SJCRH30 (cell line): ENCODE results near the gene ERMN. TPM values are rescaled to one million over a fixed set of nuclear protein-coding genes. Genes with fewer than 3 reads are reported as not detected.
A peak's percentile ranks its signal among the peaks of the same experiment; 100 is the strongest.

Experiments used
- DNase-seq, 2 experiments: peaks; one replicate each; pipeline ENCODE4 v3.0.0-alpha.2; 2015 to 2020
- H3K27ac ChIP-seq: fragments of 250-450 bp; sonication (Bioruptor Pico); 2 replicates; pipeline ENCODE4 v1.5.1; 2020; ENCODE audit warnings: mild to moderate bottlenecking, moderate library complexity
- H3K27me3 ChIP-seq: fragments of 250-450 bp; sonication (Bioruptor Pico); 2 replicates; pipeline ENCODE4 v1.5.1; 2020; ENCODE audit warnings: mild to moderate bottlenecking, moderate library complexity
- H3K36me3 ChIP-seq: fragments of 250-450 bp; sonication (Bioruptor Pico); 2 replicates; pipeline ENCODE4 v1.5.1; 2020; ENCODE audit warnings: mild to moderate bottlenecking, moderate library complexity
- H3K4me1 ChIP-seq: fragments of 250-450 bp; sonication (Bioruptor Pico); 2 replicates; pipeline ENCODE4 v1.5.1; 2020; ENCODE audit warnings: mild to moderate bottlenecking, moderate library complexity
- H3K4me3 ChIP-seq: fragments of 250-450 bp; sonication (Bioruptor Pico); 2 replicates; pipeline ENCODE4 v1.5.1; 2020; ENCODE audit warnings: mild to moderate bottlenecking, moderate library complexity
- H3K9me3 ChIP-seq: fragments of 250-450 bp; sonication (Bioruptor Pico); replicated peaks from 2 replicates; pipeline ENCODE4 v1.5.1; 2020; ENCODE audit warnings: mild to moderate bottlenecking, moderate library complexity
- total RNA-seq: library from RNA; depleted of rRNA; stranded (reverse); fragments of >200 nt; shearing (Covaris generic); gene quantifications from 2 replicates; pipeline ENCODE4 v1.2.3, GENCODE V29; 2014

Gene ERMN
- total RNA-seq, 1 experiment from 2014 or later = not detected

- Histone ChIP-seq H3K9me3 (no peaks in the 10 kb centered on the region), H3K36me3 (no peaks in the 10 kb centered on the region), H3K4me3 (no peak overlapping the region), H3K27ac (no peak overlapping the region), H3K27me3 (no peaks in the 10 kb centered on the region), H3K4me1 (no peaks in the 10 kb centered on the region)
- DNase-seq = no peak
Measured at GRCh38 chr2:157319795-157320194, 5.8 kb downstream of the ERMN start.

GRCh38 chr2:157318884-157319283, 6.7 kb downstream of the ERMN start:
- Histone ChIP-seq H3K27me3 (no peaks in the 10 kb centered on the region), H3K36me3 (no peaks in the 10 kb centered on the region), H3K9me3 (no peaks in the 10 kb centered on the region), H3K4me3 (no peak overlapping the region), H3K4me1 (no peaks in the 10 kb centered on the region), H3K27ac (no peak overlapping the region)
- DNase-seq = no peak

GRCh38 chr2:157315901-157316300, 9.7 kb downstream of the ERMN start:
- no peak for DNase-seq
- no peak overlapping the region for H3K4me3 ChIP-seq
- no peaks in the 10 kb centered on the region for H3K4me1 ChIP-seq
- no peaks in the 10 kb centered on the region for H3K9me3 ChIP-seq
- H3K27ac ChIP-seq = no peak overlapping the region
- no peaks in the 10 kb centered on the region for H3K36me3 ChIP-seq
- no peaks in the 10 kb centered on the region for H3K27me3 ChIP-seq

GRCh38 chr2:157312866-157313486, 12.6 kb downstream of the ERMN start:
- H3K4me1 ChIP-seq = no peaks in the 10 kb centered on the region
- DNase-seq = no peak
- H3K27me3 ChIP-seq = no peaks in the 10 kb centered on the region
- H3K4me3 ChIP-seq = no peak overlapping the region
- no peak overlapping the region for H3K27ac ChIP-seq
- no peaks in the 10 kb centered on the region for H3K36me3 ChIP-seq
- H3K9me3 ChIP-seq = no peaks in the 10 kb centered on the region

- Histone ChIP-seq H3K4me3 (no peak overlapping the region), H3K4me1 (no peaks in the 10 kb centered on the region), H3K27ac (no peak overlapping the region), H3K9me3 (no peaks in the 10 kb centered on the region), H3K36me3 (no peaks in the 10 kb centered on the region), H3K27me3 (no peaks in the 10 kb centered on the region)
- DNase-seq = no peak
Measured at GRCh38 chr2:157311706-157312105, 13.9 kb downstream of the ERMN start.

GRCh38 chr2:157309878-157310277, 15.7 kb downstream of the ERMN start:
- no peak overlapping the region for H3K4me3 ChIP-seq
- H3K4me1 ChIP-seq = no peaks in the 10 kb centered on the region
- no peak for DNase-seq
- no peak overlapping the region for H3K27ac ChIP-seq
- H3K9me3 ChIP-seq = no peaks in the 10 kb centered on the region
- no peaks in the 10 kb centered on the region for H3K36me3 ChIP-seq
- no peaks in the 10 kb centered on the region for H3K27me3 ChIP-seq

- Histone ChIP-seq H3K4me1 (no peaks in the 10 kb centered on the region), H3K27ac (no peak overlapping the region), H3K27me3 (no peaks in the 10 kb centered on the region; the same call in 1 of the 2 replicates), H3K9me3 (no peaks in the 10 kb centered on the region; the same call in 1 of the 2 replicates), H3K36me3 (no peaks in the 10 kb centered on the region), H3K4me3 (no peak overlapping the region)
- DNase-seq = no peak
Measured at GRCh38 chr2:157307021-157307420, 18.6 kb downstream of the ERMN start.

- Histone ChIP-seq H3K36me3 (no peaks in the 10 kb centered on the region), H3K27ac (no peak overlapping the region), H3K27me3 (no peaks in the 10 kb centered on the region; the same call in 1 of the 2 replicates), H3K9me3 (no peaks in the 10 kb centered on the region; the same call in 1 of the 2 replicates), H3K4me3 (no peak overlapping the region), H3K4me1 (no peaks in the 10 kb centered on the region)
- DNase-seq = no peak
Measured at GRCh38 chr2:157305723-157306110, 19.9 kb downstream of the ERMN start.

GRCh38 chr2:157304811-157305722, 20.6 kb downstream of the ERMN start:
- Histone ChIP-seq H3K4me1 (no peaks in the 10 kb centered on the region), H3K27me3 (no peaks in the 10 kb centered on the region; the same call in 1 of the 2 replicates), H3K4me3 (no peak overlapping the region), H3K9me3 (no peaks in the 10 kb centered on the region; the same call in 1 of the 2 replicates), H3K27ac (no peak overlapping the region), H3K36me3 (no peaks in the 10 kb centered on the region)
- DNase-seq = peak in 1 of 2 experiments; percentile 12

- no peak overlapping the region for H3K27ac ChIP-seq
- H3K9me3 ChIP-seq = no peaks in the 10 kb centered on the region; the same call in 1 of the 2 replicates
- no peaks in the 10 kb centered on the region for H3K36me3 ChIP-seq
- H3K4me3 ChIP-seq = no peak overlapping the region
- no peak for DNase-seq
- H3K4me1 ChIP-seq = no peaks in the 10 kb centered on the region
- H3K27me3 ChIP-seq = no peaks in the 10 kb centered on the region; the same call in 1 of the 2 replicates
Measured at GRCh38 chr2:157303612-157304011, 22.0 kb downstream of the ERMN start.

GRCh38 chr2:157302492-157303099, 23.0 kb downstream of the ERMN start:
- Histone ChIP-seq H3K4me3 (no peak overlapping the region), H3K9me3 (no peaks in the 10 kb centered on the region; the same call in 1 of the 2 replicates), H3K4me1 (no peaks in the 10 kb centered on the region), H3K27me3 (no peaks in the 10 kb centered on the region; the same call in 1 of the 2 replicates), H3K27ac (no peak overlapping the region), H3K36me3 (no peaks in the 10 kb centered on the region)
- peak; percentile 13 to 74 for DNase-seq

- H3K27me3 ChIP-seq = no peaks in the 10 kb centered on the region; the same call in 1 of the 2 replicates
- no peaks in the 10 kb centered on the region; the same call in 1 of the 2 replicates for H3K9me3 ChIP-seq
- no peak overlapping the region for H3K27ac ChIP-seq
- H3K4me3 ChIP-seq = no peak overlapping the region
- H3K36me3 ChIP-seq = no peaks in the 10 kb centered on the region
- no peak for DNase-seq
- no peaks in the 10 kb centered on the region for H3K4me1 ChIP-seq
Measured at GRCh38 chr2:157301307-157301706, 24.3 kb downstream of the ERMN start.

GRCh38 chr2:157296958-157297357, 28.7 kb downstream of the ERMN start:
- H3K27ac ChIP-seq = no peak overlapping the region
- no peak for DNase-seq

GRCh38 chr2:157296490-157296889, 29.1 kb downstream of the ERMN start:
- H3K27me3 ChIP-seq = no peaks in the 10 kb centered on the region
- H3K4me1 ChIP-seq = no peaks in the 10 kb centered on the region
- no peak overlapping the region for H3K4me3 ChIP-seq
- no peak overlapping the region for H3K27ac ChIP-seq
- no peak for DNase-seq
- H3K36me3 ChIP-seq = no peaks in the 10 kb centered on the region
- no peaks in the 10 kb centered on the region for H3K9me3 ChIP-seq

More at GRCh38 chr2:157296958-157297357, 28.7 kb downstream of the ERMN start:
- Histone ChIP-seq H3K27me3 (no peaks in the 10 kb centered on the region), H3K4me1 (no peaks in the 10 kb centered on the region), H3K9me3 (no peaks in the 10 kb centered on the region; the same call in 1 of the 2 replicates), H3K4me3 (no peak overlapping the region), H3K36me3 (no peaks in the 10 kb centered on the region)

- Histone ChIP-seq H3K27ac (no peak overlapping the region), H3K27me3 (no peaks in the 10 kb centered on the region), H3K4me3 (no peak overlapping the region), H3K4me1 (no peaks in the 10 kb centered on the region), H3K9me3 (no peaks in the 10 kb centered on the region), H3K36me3 (no peaks in the 10 kb centered on the region)
- no peak for DNase-seq
Measured at GRCh38 chr2:157292853-157293252, 32.8 kb downstream of the ERMN start.
